ENCODE data around the gene NCSTN.

NCSTN gene

DNA sequence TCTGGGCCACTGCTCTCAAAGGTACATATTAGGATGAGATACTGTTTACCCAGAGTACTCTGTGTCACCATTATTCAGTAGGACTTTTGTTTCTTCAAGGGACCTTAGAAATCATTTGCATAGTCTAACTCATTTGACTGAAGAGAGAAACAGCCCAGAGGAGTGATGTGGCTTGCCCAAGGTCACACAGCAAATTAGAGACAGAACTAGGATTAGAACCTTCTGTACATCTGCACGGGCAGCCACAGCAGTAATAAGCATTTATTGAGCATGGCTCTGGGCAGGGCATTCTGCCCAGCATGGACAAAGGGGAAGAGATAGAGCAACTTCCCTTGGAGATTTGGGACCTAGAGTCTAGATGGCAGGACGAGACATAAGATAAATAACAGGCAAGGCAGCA, 18.0 kb downstream of the NCSTN start:
- Histone ChIP-seq H3K9ac (ENCODE audit: low read depth in 1 of 2, low read length in 2 of 2) (no peak overlapping the region), H3K27me3 (ENCODE audit: control insufficient read depth in 2 of 2, insufficient read depth in 2 of 2, low read length in 2 of 2) (no peaks in the 10 kb centered on the region), H3K36me3 (ENCODE audit: control insufficient read depth in 2 of 2, insufficient read depth in 2 of 2, low read length in 2 of 2) (peaks cover 25 to 34% of the 10 kb centered on the region in 2 donors), H3K4me3 (ENCODE audit: low read length in 2 of 2) (no peak overlapping the region), H3K27ac (ENCODE audit: low read depth in 2 of 2, low read length in 2 of 2) (no peak overlapping the region), H3K9me3 (ENCODE audit: control insufficient read depth in 2 of 2, low read length in 2 of 2) (no peaks in the 10 kb centered on the region), H3K4me1 (ENCODE audit: control insufficient read depth in 2 of 2, insufficient read depth in 2 of 2, low read length in 2 of 2) (no peaks in the 10 kb centered on the region)

DNA sequence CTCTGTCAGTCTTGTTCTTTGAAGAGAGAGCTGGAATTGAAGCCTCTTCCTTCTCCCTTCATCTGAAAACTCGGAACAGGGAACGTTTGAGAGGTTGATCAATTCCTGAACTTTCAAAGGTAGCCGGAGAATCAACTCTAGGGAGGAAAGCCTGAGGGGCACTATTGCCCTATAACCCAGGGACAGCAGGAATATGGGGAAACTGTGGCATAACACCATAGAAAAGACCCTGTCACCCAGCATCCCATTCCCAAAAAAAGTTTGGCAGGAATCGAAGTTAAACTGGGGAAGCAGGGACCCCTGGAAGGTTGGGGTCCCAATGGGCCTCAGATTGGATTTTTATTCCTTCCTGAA, 18.6 kb downstream of the NCSTN start:
- no peak overlapping the region for H3K4me3 ChIP-seq (ENCODE audit: low read length in 2 of 2)
- H3K27me3 ChIP-seq (ENCODE audit: control insufficient read depth in 2 of 2, insufficient read depth in 2 of 2, low read length in 2 of 2), result no peaks in the 10 kb centered on the region
- H3K9ac ChIP-seq (ENCODE audit: low read depth in 1 of 2, low read length in 2 of 2), result no peak overlapping the region
- no peak overlapping the region for H3K27ac ChIP-seq (ENCODE audit: low read depth in 2 of 2, low read length in 2 of 2)
- peaks cover 20 to 28% of the 10 kb centered on the region in 2 donors for H3K36me3 ChIP-seq (ENCODE audit: control insufficient read depth in 2 of 2, insufficient read depth in 2 of 2, low read length in 2 of 2)
- H3K9me3 ChIP-seq (ENCODE audit: control insufficient read depth in 2 of 2, low read length in 2 of 2), result no peaks in the 10 kb centered on the region
- no peaks in the 10 kb centered on the region for H3K4me1 ChIP-seq (ENCODE audit: control insufficient read depth in 2 of 2, insufficient read depth in 2 of 2, low read length in 2 of 2)

DNA sequence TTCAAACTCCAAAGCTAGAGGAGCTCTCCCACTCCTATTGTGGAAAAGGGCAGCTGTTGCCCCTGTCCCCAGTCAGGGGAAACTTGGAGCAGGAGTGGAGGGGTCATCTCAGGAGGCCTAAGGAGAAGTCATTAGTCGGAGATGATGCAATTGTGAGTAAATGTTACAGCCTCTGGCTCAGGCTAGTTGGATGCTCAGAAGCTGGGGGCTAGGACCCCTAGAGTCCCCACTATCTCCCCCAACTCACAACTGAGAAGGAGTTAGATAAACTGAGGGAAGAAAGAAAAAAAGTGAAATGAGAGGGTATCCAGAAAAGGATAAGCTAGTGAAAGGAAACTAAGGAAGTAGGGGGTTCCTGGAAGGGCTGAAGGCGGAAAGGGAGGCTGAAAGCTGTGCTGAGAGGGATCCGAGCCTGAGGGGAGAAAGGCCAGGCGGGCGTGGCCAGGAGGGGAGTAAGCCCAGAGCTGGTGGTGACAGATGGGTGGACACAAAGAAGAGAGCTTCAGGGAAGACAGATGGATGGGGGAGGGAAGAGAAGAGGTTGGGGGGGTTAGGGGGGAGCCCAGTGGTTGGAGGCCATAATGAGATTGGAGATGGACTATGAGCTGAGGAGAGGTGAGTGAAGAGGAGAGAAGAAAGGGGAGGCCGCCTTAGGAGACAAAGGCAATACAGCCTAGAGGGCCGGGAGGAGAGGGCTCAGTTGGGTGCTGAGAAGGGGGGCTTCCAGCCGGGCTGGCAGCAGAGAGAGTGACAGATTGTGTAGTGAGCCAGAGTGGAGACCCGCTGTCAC, 19.2 kb downstream of the NCSTN start:
- H3K4me3 ChIP-seq (ENCODE audit: low read length in 2 of 2), result no peak overlapping the region
- H3K27ac ChIP-seq (ENCODE audit: low read depth in 2 of 2, low read length in 2 of 2), result no peak overlapping the region
- H3K4me1 ChIP-seq (ENCODE audit: control insufficient read depth in 2 of 2, insufficient read depth in 2 of 2, low read length in 2 of 2), result no peaks in the 10 kb centered on the region
- H3K27me3 ChIP-seq (ENCODE audit: control insufficient read depth in 2 of 2, insufficient read depth in 2 of 2, low read length in 2 of 2), result no peaks in the 10 kb centered on the region
- H3K9ac ChIP-seq (ENCODE audit: low read depth in 1 of 2, low read length in 2 of 2), result no peak overlapping the region
- H3K9me3 ChIP-seq (ENCODE audit: control insufficient read depth in 2 of 2, low read length in 2 of 2), result no peaks in the 10 kb centered on the region
- H3K36me3 ChIP-seq (ENCODE audit: control insufficient read depth in 2 of 2, insufficient read depth in 2 of 2, low read length in 2 of 2), result peaks cover 18 to 23% of the 10 kb centered on the region in 2 donors

DNA sequence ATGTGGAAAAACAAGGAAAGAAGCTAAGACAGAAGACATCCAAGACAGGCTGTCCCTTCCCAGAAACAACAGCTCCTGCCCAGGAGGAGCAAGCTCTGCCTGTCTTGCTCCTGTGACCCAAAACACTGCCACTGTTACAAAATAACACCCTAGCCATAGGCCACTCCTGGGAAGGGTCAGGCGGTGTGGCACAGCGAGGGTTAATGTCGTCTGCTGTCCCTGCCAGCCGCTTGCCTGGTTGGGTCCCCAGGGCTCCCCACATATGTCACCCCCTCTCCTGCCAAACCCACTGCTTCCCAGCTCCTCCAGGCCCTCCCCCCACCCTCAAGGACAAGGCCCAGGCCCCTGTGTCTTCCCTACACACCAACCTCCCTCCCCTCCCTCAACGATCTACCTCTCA, 19.8 kb downstream of the NCSTN start:
- Histone ChIP-seq H3K9ac (ENCODE audit: low read depth in 1 of 2, low read length in 2 of 2) (no peak overlapping the region), H3K27ac (ENCODE audit: low read depth in 2 of 2, low read length in 2 of 2) (no peak overlapping the region), H3K4me3 (ENCODE audit: low read length in 2 of 2) (no peak overlapping the region), H3K36me3 (ENCODE audit: control insufficient read depth in 2 of 2, insufficient read depth in 2 of 2, low read length in 2 of 2) (peaks cover 16 to 17% of the 10 kb centered on the region in 2 donors), H3K4me1 (ENCODE audit: control insufficient read depth in 2 of 2, insufficient read depth in 2 of 2, low read length in 2 of 2) (no peaks in the 10 kb centered on the region), H3K27me3 (ENCODE audit: control insufficient read depth in 2 of 2, insufficient read depth in 2 of 2, low read length in 2 of 2) (no peaks in the 10 kb centered on the region), H3K9me3 (ENCODE audit: control insufficient read depth in 2 of 2, low read length in 2 of 2) (no peaks in the 10 kb centered on the region)

DNA sequence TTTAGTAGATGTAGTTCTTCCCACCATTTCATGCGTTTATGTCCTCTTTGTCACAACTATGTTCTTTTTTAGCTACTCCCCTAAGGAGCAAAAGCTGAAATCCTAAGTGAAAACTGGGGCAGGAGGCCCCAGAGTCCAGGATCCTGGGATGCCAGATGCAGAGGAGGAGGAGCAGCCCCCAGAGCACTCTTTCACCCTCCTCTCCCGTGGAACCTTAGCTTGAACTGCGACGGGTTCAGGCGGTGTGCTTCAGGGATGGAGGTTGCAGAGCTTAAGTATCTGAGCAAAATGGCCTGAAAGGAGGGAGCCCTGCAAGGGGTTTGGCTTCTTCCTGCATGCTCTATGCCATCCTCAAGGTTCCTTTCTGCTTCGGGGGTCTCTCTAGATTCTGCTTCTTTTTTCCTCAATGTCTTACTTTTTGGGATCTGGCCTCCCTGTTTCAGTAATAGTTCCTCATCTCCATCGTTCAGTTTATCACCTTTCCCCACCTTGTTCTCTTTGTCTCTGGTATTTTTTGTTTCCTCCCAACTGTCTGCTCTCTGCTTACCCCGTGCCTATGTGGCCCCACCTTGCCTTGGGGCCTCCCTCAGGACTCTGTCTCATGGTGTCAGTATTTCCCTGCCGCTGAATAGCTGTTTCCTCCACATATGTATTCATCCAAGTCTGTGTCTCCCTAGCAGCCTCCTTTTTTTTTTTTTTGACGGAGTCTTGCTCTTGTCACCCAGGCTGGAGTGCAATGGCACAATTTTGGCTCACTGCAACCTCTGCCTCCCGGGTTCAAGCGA, 21.0 kb downstream of the NCSTN start:
- no peaks in the 10 kb centered on the region for H3K4me1 ChIP-seq (ENCODE audit: control insufficient read depth in 2 of 2, insufficient read depth in 2 of 2, low read length in 2 of 2)
- H3K36me3 ChIP-seq (ENCODE audit: control insufficient read depth in 2 of 2, insufficient read depth in 2 of 2, low read length in 2 of 2), result peaks cover 8 to 11% of the 10 kb centered on the region in 2 donors
- H3K4me3 ChIP-seq (ENCODE audit: low read length in 2 of 2), result no peak overlapping the region
- H3K27me3 ChIP-seq (ENCODE audit: control insufficient read depth in 2 of 2, insufficient read depth in 2 of 2, low read length in 2 of 2), result no peaks in the 10 kb centered on the region
- H3K9me3 ChIP-seq (ENCODE audit: control insufficient read depth in 2 of 2, low read length in 2 of 2), result no peaks in the 10 kb centered on the region
- H3K9ac ChIP-seq (ENCODE audit: low read depth in 1 of 2, low read length in 2 of 2), result no peak overlapping the region
- H3K27ac ChIP-seq (ENCODE audit: low read depth in 2 of 2, low read length in 2 of 2), result no peak overlapping the region

DNA sequence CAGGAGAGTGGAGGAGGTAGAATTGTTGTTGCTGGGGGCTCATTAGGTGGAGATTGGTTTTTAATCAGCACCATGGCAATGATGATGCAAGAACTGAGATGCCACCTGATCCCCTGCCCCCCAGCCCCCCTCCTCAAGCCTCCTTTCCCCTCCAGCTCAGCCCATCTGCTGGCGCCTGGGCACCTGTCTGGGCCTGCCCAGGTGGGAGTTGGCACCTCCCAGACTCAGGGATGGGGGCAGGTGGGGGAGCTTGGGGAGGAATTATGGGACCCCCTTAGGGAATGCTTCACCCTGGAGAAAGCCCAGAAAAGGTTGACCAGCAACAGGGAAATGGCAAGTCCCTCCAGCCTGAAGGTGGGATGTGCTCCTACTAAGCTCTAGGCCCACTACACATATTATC, 22.1 kb downstream of the NCSTN start:
- no peaks in the 10 kb centered on the region for H3K4me1 ChIP-seq (ENCODE audit: control insufficient read depth in 2 of 2, insufficient read depth in 2 of 2, low read length in 2 of 2)
- no peak overlapping the region for H3K4me3 ChIP-seq (ENCODE audit: low read length in 2 of 2)
- H3K27me3 ChIP-seq (ENCODE audit: control insufficient read depth in 2 of 2, insufficient read depth in 2 of 2, low read length in 2 of 2), result no peaks in the 10 kb centered on the region
- peaks cover 2 to 5% of the 10 kb centered on the region in 2 donors for H3K36me3 ChIP-seq (ENCODE audit: control insufficient read depth in 2 of 2, insufficient read depth in 2 of 2, low read length in 2 of 2)
- no peak overlapping the region for H3K9ac ChIP-seq (ENCODE audit: low read depth in 1 of 2, low read length in 2 of 2)
- H3K27ac ChIP-seq (ENCODE audit: low read depth in 2 of 2, low read length in 2 of 2), result no peak overlapping the region
- no peaks in the 10 kb centered on the region for H3K9me3 ChIP-seq (ENCODE audit: control insufficient read depth in 2 of 2, low read length in 2 of 2)

DNA sequence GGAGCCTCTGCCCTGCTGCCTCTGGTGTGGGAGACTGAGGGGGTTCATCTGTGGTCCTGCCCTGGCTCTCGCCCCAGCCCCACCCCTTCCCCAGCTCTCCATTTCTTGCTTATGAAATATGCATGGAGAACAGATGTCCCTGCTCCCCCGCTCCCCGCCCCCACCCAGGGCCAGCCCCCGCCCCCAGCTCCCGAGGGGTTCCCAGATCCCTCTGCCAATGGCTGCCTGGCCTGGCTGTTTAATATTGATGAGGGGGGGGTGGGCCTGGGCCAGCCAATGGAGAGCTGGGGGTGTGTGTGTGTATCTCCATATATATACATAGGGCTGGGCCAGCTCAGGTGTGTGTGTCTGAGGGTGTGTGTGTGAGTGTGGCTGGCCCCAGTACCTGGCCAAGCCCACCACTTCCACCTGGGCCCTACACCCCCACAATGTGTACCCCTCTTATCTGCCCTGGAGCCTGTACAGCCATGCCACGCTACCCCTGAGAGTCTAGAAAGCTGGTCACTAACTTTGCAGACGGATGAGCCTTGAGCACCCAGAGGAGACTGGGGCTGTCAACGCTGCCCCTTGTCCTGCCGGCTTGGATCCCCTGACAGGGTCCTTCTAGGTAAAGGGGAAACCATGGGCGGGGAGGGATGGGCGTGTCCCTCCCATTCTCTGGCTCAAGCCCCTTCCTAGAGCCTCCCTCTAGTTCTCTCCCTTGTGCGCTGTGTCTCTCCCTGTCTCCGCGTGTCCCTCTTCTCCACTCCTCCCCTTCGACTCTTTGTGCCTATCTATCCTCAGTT, 23.7 kb downstream of the NCSTN start, which contains the start of gene NHLH1:
Gene NHLH1 (plus strand): TSS at position 341 of the 785 bp plus-strand sequence. CDS start 3,661 bp downstream, outside the sequence.
- H3K27me3 ChIP-seq (ENCODE audit: control insufficient read depth in 2 of 2, insufficient read depth in 2 of 2, low read length in 2 of 2), result no peaks in the 10 kb centered on the region
- no peaks in the 10 kb centered on the region for H3K36me3 ChIP-seq (ENCODE audit: control insufficient read depth in 2 of 2, insufficient read depth in 2 of 2, low read length in 2 of 2)
- H3K4me1 ChIP-seq (ENCODE audit: control insufficient read depth in 2 of 2, insufficient read depth in 2 of 2, low read length in 2 of 2), result no peaks in the 10 kb centered on the region
- H3K27ac ChIP-seq (ENCODE audit: low read depth in 2 of 2, low read length in 2 of 2), result no peak within 1 kb of the TSS
- H3K9me3 ChIP-seq (ENCODE audit: control insufficient read depth in 2 of 2, low read length in 2 of 2), result no peaks in the 10 kb centered on the region
- H3K4me3 ChIP-seq (ENCODE audit: low read length in 2 of 2), result no peak within 1 kb of the TSS
- no peak within 1 kb of the TSS for H3K9ac ChIP-seq (ENCODE audit: low read depth in 1 of 2, low read length in 2 of 2)

DNA sequence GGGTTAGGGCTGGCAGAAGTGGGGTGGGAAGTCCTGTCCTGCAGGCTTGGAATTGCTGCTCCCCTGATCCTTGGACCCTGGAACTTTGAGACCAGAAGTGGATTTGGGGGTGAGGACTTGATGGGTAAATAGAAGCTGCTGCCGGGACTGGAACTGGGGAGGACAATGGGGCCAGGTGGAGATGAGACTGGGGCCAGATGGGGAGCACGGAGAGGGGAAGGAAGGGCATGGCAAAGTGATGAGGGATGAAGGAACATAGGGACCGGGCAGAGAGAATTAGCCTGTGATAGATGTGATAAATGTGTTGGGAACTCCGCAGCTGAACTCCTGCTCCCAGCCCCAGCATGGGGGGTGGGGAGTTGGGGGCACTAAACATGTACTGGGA, 24.3 kb downstream of the NCSTN start:
- H3K9me3 ChIP-seq (ENCODE audit: control insufficient read depth in 2 of 2, low read length in 2 of 2), result no peaks in the 10 kb centered on the region
- H3K27me3 ChIP-seq (ENCODE audit: control insufficient read depth in 2 of 2, insufficient read depth in 2 of 2, low read length in 2 of 2), result no peaks in the 10 kb centered on the region
- no peak overlapping the region for H3K9ac ChIP-seq (ENCODE audit: low read depth in 1 of 2, low read length in 2 of 2)
- H3K4me3 ChIP-seq (ENCODE audit: low read length in 2 of 2), result no peak overlapping the region
- no peak overlapping the region for H3K27ac ChIP-seq (ENCODE audit: low read depth in 2 of 2, low read length in 2 of 2)
- H3K36me3 ChIP-seq (ENCODE audit: control insufficient read depth in 2 of 2, insufficient read depth in 2 of 2, low read length in 2 of 2), result no peaks in the 10 kb centered on the region
- H3K4me1 ChIP-seq (ENCODE audit: control insufficient read depth in 2 of 2, insufficient read depth in 2 of 2, low read length in 2 of 2), result no peaks in the 10 kb centered on the region

DNA sequence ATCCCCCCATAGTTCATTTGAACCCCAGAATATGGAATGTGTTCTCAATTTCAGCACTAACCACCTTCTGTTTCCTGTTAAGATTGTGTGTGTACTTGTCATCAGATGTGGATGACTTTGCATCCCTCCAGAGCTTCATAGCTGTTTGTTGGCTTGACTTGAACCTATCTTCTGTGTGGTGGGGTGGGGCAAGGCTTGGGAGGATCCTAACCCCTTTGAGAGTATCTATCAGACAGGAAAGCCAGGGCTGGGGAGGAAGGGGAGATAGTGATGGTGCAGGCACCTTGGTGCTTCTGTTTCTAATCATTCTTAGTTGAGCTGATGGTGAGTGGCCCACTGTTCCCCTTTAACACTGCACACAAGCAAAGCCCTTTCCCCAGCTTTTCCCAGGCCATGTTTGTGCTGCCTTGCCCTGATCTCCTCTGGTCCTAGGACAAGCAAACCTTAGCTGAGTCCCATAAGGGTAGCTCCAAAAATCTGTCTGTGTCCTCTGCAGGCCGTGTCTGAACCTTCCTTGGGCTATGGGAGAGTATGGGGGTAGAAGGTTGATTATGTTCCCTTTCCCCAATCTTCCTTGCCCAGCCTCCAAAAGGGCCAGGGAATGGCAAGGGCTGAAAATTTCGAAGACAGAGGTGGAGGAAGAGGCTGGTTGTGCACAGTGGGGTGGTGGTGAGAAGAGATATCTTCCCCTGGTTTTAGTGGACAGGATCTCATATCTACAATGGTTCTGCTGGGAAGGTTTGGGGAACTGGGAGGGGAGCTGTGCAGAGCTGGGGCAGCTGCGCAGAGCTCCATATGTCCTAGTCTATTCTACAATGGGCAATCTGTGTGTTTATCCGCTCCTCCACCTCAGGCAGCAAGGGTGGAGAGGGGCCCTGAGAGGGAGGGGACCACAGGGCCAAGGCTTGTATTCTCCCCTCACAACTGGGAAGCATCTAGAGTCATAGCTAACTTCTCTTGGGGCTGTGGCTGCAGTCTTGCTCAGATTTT, 25.0 kb downstream of the NCSTN start:
- H3K4me1 ChIP-seq (ENCODE audit: control insufficient read depth in 2 of 2, insufficient read depth in 2 of 2, low read length in 2 of 2), result no peaks in the 10 kb centered on the region
- no peak overlapping the region for H3K27ac ChIP-seq (ENCODE audit: low read depth in 2 of 2, low read length in 2 of 2)
- H3K36me3 ChIP-seq (ENCODE audit: control insufficient read depth in 2 of 2, insufficient read depth in 2 of 2, low read length in 2 of 2), result no peaks in the 10 kb centered on the region
- H3K4me3 ChIP-seq (ENCODE audit: low read length in 2 of 2), result no peak overlapping the region
- H3K9ac ChIP-seq (ENCODE audit: low read depth in 1 of 2, low read length in 2 of 2), result no peak overlapping the region
- no peaks in the 10 kb centered on the region for H3K27me3 ChIP-seq (ENCODE audit: control insufficient read depth in 2 of 2, insufficient read depth in 2 of 2, low read length in 2 of 2)
- H3K9me3 ChIP-seq (ENCODE audit: control insufficient read depth in 2 of 2, low read length in 2 of 2), result no peaks in the 10 kb centered on the region
